Mammary epithelial cell (primary cell): ENCODE measurements around the gene LIPC.

Source experiments
- CTCF ChIP-seq, 2 donors: IDR thresholded peaks in 1 of 2; conservative IDR thresholded peaks in 1 of 2; 2 replicates each; pipeline ENCODE4 v1.5.1; 2011 to 2012; ENCODE audit warnings: inconsistent platforms in 2 of 2, low read length in 2 of 2, mild to moderate bottlenecking in 2 of 2, control low read depth in 1 of 2, low read depth in 1 of 2; ENCODE audit not compliant: insufficient read depth in 1 of 2; ENCODE audit errors: extremely low read depth in 1 of 2
- EZH2 ChIP-seq: IDR thresholded peaks from 2 replicates; pipeline ENCODE4 v1.6.1; 2012; ENCODE audit warnings: low read length, inconsistent platforms, borderline replicate concordance

GRCh38 chr15:58551084-58551763 lies 119.4 kb downstream of the LIPC start:
- TF ChIP-seq CTCF (conservative IDR thresholded peaks at IDR 0.05 in 1 of 2, IDR thresholded peaks at IDR 0.05 in 1 of 2; ENCODE audit: extremely low read depth in 1 of 2, insufficient read depth in 1 of 2, low read depth in 1 of 2, low read length in 2 of 2) (no peak), EZH2 (no peak)
